Nephron progenitor cell (in vitro differentiated cells): ENCODE measurements around the gene CD300A.
"Not testable (repeated sequence)": the region's sequence is repeated elsewhere in the genome, so short reads cannot be mapped to it uniquely, and the experiment has no call there.

Source experiments
- DNase-seq: peaks from one replicate; pipeline ENCODE4 v3.0.0; 2021
- H3K27ac Mint-ChIP-seq: 2 replicates; pipeline ENCODE4 v1.8.0; 2021; ENCODE audit warnings: mild to moderate bottlenecking, moderate library complexity, mixed read lengths
- H3K27me3 Mint-ChIP-seq: 2 replicates; pipeline ENCODE4 v1.8.0; 2021; ENCODE audit warnings: mild to moderate bottlenecking, low read depth, mixed read lengths; ENCODE audit not compliant: poor library complexity
- H3K36me3 Mint-ChIP-seq: 2 replicates; pipeline ENCODE4 v1.8.0; 2021; ENCODE audit warnings: low read depth, mixed read lengths
- H3K4me1 Mint-ChIP-seq: 2 replicates; pipeline ENCODE4 v1.8.0; 2021; ENCODE audit warnings: mixed read lengths
- H3K4me3 Mint-ChIP-seq: 2 replicates; pipeline ENCODE4 v1.8.0; 2021; ENCODE audit warnings: mild to moderate bottlenecking, moderate library complexity, mixed read lengths
- H3K9me3 Mint-ChIP-seq: 2 replicates; pipeline ENCODE4 v1.8.0; 2021; ENCODE audit warnings: mild to moderate bottlenecking, moderate library complexity, mixed read lengths
- TF ChIP-seq, protein P1 (sequence below): fragments of 200-600 bp; sonication (generic); IDR thresholded peaks from 2 replicates; pipeline ENCODE4 v1.5.0; 2021; ENCODE audit warnings: antibody characterized with exemption

The CD300A gene

GRCh38 chr17:74484066-74484465 lies 17.6 kb downstream of the CD300A start:
- TF ChIP-seq, protein P1, sequence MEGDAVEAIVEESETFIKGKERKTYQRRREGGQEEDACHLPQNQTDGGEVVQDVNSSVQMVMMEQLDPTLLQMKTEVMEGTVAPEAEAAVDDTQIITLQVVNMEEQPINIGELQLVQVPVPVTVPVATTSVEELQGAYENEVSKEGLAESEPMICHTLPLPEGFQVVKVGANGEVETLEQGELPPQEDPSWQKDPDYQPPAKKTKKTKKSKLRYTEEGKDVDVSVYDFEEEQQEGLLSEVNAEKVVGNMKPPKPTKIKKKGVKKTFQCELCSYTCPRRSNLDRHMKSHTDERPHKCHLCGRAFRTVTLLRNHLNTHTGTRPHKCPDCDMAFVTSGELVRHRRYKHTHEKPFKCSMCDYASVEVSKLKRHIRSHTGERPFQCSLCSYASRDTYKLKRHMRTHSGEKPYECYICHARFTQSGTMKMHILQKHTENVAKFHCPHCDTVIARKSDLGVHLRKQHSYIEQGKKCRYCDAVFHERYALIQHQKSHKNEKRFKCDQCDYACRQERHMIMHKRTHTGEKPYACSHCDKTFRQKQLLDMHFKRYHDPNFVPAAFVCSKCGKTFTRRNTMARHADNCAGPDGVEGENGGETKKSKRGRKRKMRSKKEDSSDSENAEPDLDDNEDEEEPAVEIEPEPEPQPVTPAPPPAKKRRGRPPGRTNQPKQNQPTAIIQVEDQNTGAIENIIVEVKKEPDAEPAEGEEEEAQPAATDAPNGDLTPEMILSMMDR, result no peak
- DNase-seq, result no peak
- H3K36me3 Mint-ChIP-seq, result no peaks in the 10 kb centered on the region
- peaks cover 14% of the 10 kb centered on the region for H3K9me3 Mint-ChIP-seq
- no peak overlapping the region for H3K27ac Mint-ChIP-seq
- H3K27me3 Mint-ChIP-seq, result peaks cover 61% of the 10 kb centered on the region
- H3K4me1 Mint-ChIP-seq, result no peaks in the 10 kb centered on the region
- no peak overlapping the region for H3K4me3 Mint-ChIP-seq

DNA sequence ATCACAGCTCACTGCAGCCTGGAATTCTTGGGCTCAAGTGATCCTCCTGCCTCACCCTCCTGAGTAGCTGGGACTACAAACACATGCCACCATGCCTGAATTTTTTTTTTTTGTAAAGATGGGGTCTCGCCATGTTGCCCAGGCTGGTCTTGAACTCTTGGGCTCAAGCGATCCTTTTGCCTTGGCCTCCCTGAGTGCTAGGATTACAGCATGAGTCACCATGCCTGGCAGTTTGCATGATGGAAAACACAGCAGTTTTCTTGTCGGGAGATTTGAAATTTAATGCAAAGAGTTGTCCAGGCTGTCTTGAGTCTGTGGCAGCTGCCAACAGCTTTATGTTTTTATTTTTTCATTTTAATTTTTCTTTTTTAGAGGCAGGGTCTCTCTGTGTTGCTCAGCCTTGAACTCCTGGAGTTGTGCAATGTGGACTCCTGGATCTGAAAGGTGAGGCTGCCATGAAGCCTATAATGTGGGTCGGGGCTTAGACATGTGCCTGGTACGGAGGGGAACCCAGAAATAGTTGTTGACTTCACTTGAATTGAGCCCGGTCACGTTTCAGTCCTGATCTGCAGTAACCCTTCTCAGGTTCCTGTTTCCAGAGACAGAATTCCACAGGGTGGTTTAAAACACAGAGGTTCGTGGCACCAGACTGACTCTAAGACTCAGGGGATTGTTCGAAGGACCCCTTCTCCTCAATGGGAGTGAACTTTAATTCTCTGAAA lies 18.7 kb downstream of the CD300A start:
- TF ChIP-seq, protein P1, result no peak
- Mint-ChIP-seq H3K4me3 (no peak overlapping the region), H3K27ac (no peak overlapping the region), H3K9me3 (peaks cover 20% of the 10 kb centered on the region), H3K27me3 (peaks cover 60% of the 10 kb centered on the region), H3K4me1 (no peaks in the 10 kb centered on the region), H3K36me3 (no peaks in the 10 kb centered on the region)
- no peak for DNase-seq

GRCh38 chr17:74485841-74486240 lies 19.4 kb downstream of the CD300A start:
- Mint-ChIP-seq H3K4me1 (no peaks in the 10 kb centered on the region), H3K27ac (no peak overlapping the region), H3K27me3 (peaks cover 55% of the 10 kb centered on the region), H3K36me3 (no peaks in the 10 kb centered on the region), H3K9me3 (peaks cover 20% of the 10 kb centered on the region), H3K4me3 (no peak overlapping the region)
- DNase-seq, result no peak
- TF ChIP-seq, protein P1, result no peak

GRCh38 chr17:74488276-74488675 lies 21.8 kb downstream of the CD300A start:
- H3K9me3 Mint-ChIP-seq, result peaks cover 20% of the 10 kb centered on the region
- H3K27me3 Mint-ChIP-seq, result peaks cover 36% of the 10 kb centered on the region
- not testable (repeated sequence) for H3K36me3 Mint-ChIP-seq, H3K4me3 Mint-ChIP-seq, H3K4me1 Mint-ChIP-seq, DNase-seq, H3K27ac Mint-ChIP-seq

DNA sequence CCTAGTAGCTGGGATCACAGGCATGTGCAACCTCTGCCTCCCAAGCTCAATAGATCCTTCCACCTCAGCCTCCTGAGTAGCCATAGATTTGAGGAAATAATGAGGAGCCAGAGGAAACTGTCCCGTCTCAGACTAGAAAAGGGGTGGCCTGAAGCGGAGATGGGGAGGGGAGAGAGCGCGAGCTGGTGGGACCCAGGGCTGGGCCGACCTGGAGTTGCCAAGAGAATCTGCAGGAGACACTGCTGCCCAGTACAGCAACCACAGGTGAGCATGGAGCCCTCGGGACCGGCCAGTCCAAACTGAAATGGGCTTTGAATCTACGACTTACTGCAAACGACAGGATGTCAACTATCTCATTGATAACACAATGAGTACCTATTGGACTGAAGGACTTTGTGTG lies 24.3 kb downstream of the CD300A start:
- H3K4me3 Mint-ChIP-seq, result no peak overlapping the region
- DNase-seq, result no peak
- no peaks in the 10 kb centered on the region for H3K4me1 Mint-ChIP-seq
- H3K36me3 Mint-ChIP-seq, result no peaks in the 10 kb centered on the region
- H3K9me3 Mint-ChIP-seq, result peaks cover 20% of the 10 kb centered on the region
- TF ChIP-seq, protein P1, result no peak
- peaks cover 39% of the 10 kb centered on the region for H3K27me3 Mint-ChIP-seq
- no peak overlapping the region for H3K27ac Mint-ChIP-seq

DNA sequence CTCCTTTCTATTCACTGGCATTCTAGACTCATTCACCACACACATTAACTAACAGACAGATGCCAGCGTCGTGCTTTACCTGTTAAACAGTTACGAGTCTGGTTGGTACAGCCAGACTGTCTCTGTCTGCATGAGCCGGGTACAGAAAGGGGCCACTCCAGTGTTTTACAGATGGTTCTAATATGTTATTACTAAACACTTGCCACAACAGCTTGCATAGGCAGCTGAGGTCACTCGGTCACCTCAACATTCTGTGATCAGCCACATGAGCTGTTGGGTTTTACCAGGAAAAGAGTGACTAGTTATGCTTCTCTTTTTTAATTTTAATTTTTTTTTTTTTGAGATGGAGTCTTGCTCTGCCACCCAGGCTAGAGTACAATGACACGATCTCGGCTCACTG lies 25.2 kb downstream of the CD300A start:
- Mint-ChIP-seq H3K27me3 (peaks cover 43% of the 10 kb centered on the region), H3K4me1 (no peaks in the 10 kb centered on the region), H3K4me3 (no peak overlapping the region), H3K9me3 (peaks cover 20% of the 10 kb centered on the region), H3K27ac (no peak overlapping the region), H3K36me3 (no peaks in the 10 kb centered on the region)
- DNase-seq, result no peak
- TF ChIP-seq, protein P1, result no peak
